HG03039 (cell line): ENCODE data around the gene GRIK3.

Experiments used
- ATAC-seq: cut with Tn5 transposase; IDR thresholded peaks from one replicate; pipeline ENCODE4 v1.9.1; 2021; ENCODE audit warnings: mild to moderate bottlenecking, moderate library complexity; ENCODE audit not compliant: unreplicated experiment

Gene GRIK3

GRCh38 chr1:37017720-37018119 lies 16.6 kb downstream of the GRIK3 start:
- no peak for ATAC-seq

DNA sequence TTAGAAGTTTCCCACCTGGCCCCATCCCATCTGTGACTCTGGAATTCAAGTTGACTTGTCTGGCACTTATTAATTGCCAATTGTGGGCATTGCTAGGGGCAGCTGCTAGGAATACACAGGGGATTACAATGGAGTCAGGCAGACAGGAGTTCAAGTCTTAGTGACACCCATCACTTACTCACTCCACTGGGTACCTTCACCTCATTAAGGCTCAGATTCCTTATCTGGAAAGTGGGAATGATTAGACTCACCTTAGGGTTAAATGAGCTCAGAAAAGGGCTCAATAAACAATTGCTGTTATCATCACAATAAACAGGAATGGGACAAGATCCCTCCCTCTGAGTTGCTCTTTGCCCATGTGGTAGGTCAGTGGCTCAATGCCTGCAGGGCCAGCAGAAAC lies 18.2 kb downstream of the GRIK3 start:
- ATAC-seq: no peak

DNA sequence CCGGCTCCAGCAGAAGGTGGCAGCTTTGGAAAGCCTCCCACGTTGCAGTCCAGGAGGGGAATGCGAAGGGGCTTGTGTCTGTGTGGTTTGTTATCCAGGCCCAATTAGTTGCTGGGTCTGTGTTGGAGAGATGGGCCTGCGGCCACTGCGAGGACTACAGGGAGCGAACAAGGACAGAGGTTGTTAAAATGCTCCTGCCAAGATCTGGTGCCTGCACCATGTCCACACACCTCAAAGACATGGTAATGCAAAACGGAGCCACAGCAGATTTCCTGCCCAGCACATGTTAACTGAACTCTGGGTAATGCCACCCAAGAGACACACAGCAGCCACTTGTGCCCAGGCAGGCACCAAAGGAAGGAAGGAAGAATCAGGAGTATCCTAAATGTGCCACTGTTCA lies 18.6 kb downstream of the GRIK3 start:
- ATAC-seq: no peak

- no peak for ATAC-seq
Observed at GRCh38 chr1:37012226-37012625, 22.1 kb downstream of the GRIK3 start.

DNA sequence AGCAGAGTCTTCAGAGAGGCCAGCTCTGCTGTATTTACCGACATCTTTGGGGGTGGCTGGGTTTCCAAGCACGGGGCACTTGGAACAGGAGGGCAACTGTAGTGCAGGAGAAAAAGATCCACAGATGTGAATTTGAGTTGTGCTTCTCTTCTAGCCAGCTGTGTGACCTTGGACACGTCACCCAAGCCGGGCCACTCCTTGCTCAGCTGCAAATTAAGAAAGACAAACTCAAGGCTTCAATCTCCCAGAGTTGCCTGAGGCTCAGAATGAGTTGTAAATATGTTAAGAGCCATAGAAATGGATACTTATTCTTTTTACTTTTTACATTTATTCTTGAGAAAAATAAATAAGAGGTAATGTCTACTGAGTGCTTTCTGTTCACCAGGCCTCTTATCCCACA lies 24.3 kb downstream of the GRIK3 start:
- ATAC-seq: no peak

- no peak for ATAC-seq
Observed at GRCh38 chr1:37009521-37009920, 24.8 kb downstream of the GRIK3 start.

- ATAC-seq: no peak
Observed at GRCh38 chr1:37006132-37006868, 28.0 kb downstream of the GRIK3 start.

GRCh38 chr1:37002898-37003297 lies 31.4 kb downstream of the GRIK3 start:
- ATAC-seq: no peak

DNA sequence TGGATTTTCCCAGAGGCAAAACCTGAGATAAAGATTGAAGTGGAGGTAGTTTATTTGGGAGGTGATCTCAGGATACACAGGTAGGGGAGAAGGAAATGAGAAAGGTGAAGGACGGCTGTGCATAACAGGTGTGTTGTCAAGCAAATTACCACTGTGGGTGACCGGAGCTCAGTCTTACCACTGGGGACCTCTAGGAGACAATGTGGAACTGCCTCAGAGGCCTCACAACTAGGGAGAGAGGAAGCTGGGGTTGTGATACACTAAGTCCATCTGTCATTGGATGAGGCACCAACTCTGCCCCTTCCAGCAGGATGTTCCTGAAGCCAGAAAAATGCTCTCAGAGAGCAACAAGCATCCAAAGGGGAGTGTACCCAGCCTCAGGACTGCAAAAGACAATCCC lies 32.6 kb downstream of the GRIK3 start:
- ATAC-seq: no peak

GRCh38 chr1:36996106-36996505 lies 38.2 kb downstream of the GRIK3 start:
- ATAC-seq: no peak

DNA sequence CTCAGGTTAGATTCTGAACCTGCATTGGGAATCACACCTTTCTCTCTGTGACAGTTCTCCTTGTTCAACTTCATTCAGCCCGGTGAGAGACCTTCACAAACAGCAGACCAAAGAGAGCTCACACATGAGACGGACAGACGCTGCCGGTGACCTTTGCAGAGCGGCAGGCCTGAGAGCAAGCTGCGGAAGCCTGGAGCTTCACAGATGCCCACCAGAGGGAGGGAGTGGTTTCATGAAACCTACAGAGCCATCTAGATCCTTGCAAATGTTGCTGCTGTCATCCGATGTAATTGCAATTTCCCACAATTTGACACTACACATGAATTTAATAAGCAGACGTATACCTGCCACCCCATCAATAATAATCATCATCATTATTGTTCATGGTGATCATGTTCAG lies 39.4 kb downstream of the GRIK3 start:
- no peak for ATAC-seq

- ATAC-seq: no peak
Observed at GRCh38 chr1:36994294-36994693, 40.0 kb downstream of the GRIK3 start.

DNA sequence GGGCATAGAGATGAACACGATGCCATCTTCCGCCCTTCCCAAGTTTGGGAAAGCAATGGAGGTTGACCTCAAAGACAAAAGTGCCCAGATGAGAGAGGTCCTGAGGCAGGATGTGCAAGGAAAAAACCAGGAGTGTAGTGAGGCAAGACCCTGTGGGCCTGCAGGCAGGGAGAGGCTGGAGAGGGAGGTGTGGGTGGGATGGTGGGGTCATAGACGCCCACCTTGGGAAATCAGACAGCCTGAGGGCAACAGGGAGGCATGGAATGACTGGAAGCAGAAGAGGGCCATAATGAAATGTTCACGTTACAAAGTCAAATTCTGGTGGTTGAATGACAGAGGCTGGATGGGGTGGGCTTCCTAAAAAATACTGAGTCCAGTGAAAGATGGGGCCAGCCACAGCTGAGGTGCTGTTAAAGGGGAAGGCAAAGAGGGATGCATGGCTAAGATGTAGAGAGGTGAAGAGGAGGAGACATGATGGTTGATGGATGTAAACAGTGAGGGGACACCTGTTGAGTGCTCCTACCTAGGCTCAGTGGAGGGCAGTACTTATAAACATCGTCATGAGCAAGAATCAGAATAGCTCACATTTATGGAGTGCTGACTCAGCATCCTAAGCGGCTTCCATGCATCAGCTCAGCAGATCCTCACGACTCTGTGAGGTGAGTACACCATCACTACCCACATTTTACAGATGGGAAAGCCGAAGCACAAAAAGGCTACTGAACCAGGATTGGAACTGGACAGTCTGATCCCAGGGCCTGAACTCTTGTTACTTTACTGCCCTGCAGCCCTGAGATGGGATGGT lies 42.0 kb downstream of the GRIK3 start:
- no peak for ATAC-seq

DNA sequence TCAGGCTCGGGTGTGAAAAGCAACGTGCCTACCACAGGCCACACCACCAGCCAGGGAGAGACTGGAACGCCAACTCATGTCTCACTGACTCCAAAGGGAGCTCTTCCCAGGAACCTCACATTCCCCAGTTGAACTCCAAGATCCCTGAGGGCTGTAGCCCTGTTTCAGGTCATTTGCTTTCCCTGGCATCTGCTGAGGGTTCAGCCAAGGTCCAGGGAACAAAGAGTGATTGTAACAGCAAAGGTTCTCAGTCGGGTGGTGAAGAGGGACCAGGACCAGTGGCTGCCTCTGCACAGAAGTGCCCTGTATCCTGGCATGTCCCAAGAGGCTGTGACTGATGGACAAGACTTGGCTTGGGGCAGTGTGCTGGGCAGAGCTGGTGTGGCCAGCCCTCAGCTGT lies 42.8 kb downstream of the GRIK3 start:
- ATAC-seq: no peak

DNA sequence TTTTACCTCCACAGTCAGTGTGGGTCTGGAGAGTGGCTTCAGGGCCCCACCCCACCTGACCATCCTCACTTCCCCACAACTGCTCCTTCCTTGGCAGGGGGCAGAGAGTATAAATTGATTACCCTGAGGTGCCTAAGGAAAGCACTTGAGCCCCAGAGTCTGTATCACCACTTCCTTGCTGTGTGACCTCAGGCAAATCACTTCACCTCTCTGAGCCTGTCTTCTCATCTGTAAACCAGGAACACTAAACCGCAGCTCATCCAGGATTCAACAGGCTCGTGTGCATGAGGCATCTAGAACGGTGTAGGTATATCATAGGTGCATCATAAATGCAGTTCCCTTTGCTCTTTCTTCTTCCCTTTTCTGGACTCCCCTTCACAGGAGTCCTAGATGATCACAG lies 43.4 kb downstream of the GRIK3 start:
- ATAC-seq: no peak

GRCh38 chr1:36989241-36989640 lies 45.1 kb downstream of the GRIK3 start:
- ATAC-seq: no peak

GRCh38 chr1:36988741-36989193 lies 45.5 kb downstream of the GRIK3 start:
- no peak for ATAC-seq

GRCh38 chr1:36988321-36988720 lies 46.0 kb downstream of the GRIK3 start:
- ATAC-seq: no peak

- no peak for ATAC-seq
Observed at GRCh38 chr1:36987276-36987675, 47.0 kb downstream of the GRIK3 start.

DNA sequence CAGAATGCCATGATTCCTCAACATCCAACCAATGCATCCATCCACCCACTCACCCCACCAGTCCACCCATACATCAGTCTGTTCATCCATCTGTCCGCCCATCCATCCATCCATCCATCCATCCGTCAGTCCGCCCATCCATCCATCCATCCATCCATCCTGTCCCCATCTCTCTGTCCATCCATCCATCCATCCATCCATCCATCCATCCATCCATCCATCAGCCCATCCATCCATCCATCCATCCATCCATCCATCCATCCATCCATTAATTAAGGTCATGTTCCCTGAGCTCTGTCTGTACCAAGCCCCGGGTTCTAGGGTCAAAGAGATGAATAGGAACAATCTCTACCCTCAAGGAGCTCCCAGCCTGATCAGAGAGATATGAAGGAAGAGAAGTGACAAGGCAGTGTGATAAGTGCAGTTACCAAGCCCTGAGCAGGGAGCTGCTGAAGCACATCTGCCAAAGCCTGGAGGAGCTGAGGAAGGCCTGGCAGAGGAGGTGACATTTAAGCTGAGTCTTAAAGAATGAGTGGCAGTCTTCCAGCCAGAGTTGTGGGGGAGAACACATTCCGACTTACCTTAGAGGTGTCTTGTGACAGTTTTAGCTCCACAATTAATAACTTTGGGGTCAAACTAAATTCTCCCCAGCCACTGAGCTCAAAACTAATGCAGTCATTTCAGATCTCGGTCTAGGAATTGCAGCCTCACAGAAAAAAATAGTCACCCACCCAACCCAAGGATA lies 47.9 kb downstream of the GRIK3 start:
- ATAC-seq: no peak

- ATAC-seq: no peak
Observed at GRCh38 chr1:36984675-36985074, 49.6 kb downstream of the GRIK3 start.

DNA sequence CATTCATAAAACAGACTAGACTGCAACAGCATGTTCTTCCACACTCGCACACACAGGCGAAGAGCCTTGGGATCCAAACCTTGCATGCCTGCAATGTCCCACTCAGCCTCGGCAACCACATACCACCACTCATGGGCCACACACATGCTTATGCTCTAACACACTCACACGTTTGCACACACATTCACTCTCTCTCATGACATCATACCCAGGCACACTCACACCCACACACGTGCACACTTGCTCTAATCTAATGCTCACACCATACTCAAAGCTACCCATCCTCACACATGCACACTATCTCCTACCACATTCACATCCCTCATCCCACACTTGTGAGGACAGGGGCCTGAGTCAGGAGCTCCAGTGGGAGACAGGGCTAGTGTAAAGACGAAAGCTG lies 50.3 kb downstream of the GRIK3 start:
- ATAC-seq: no peak
